HG03175 (cell line): ENCODE measurements around the gene CDKN2B.

Source experiments
- ATAC-seq: cut with Tn5 transposase; IDR thresholded peaks from one replicate; pipeline ENCODE4 v1.9.1; 2021; ENCODE audit warnings: mild to moderate bottlenecking, moderate library complexity; ENCODE audit not compliant: unreplicated experiment

CDKN2B gene

DNA sequence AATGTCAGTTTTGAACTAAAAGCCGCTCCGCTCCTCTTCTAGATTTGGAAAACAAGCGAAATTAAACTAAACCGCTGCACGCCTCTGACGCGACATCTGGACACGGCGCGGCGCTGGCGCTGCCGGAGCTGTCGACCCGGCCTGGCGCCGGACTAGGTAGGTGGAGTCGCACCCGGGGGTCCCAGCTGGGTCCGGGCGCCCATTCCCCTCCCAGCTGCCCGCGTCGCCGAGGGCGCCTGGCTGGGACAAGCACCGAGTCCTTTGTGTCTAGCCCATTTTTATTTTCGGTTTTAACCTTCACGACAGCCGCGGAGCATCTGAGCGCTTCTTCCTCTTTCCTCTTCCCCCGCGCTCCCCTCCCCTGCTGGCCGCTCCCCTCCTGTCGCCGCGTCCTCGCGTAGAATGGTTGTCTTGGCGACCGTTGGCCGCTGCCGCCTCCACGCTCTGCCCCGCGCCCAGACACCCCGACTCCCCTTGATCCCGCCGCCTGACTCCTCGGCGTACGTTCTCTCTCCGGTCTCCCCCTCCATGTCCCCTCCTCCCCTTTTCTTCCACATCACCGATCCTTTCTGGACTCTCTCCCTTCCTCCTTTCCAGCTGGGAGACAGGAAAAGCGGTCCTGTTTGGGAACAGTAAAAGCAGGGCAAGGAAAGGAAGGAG is 14.0 kb downstream of the CDKN2B start:
- ATAC-seq, result peak; percentile 93

- peak; percentile 39 for ATAC-seq
Measured at GRCh38 chr9:21994556-21995005, 14.5 kb downstream of the CDKN2B start, which contains the start of gene CDKN2B-AS1. Gene CDKN2B-AS1 (plus strand): TSS chr9:21994791.

DNA sequence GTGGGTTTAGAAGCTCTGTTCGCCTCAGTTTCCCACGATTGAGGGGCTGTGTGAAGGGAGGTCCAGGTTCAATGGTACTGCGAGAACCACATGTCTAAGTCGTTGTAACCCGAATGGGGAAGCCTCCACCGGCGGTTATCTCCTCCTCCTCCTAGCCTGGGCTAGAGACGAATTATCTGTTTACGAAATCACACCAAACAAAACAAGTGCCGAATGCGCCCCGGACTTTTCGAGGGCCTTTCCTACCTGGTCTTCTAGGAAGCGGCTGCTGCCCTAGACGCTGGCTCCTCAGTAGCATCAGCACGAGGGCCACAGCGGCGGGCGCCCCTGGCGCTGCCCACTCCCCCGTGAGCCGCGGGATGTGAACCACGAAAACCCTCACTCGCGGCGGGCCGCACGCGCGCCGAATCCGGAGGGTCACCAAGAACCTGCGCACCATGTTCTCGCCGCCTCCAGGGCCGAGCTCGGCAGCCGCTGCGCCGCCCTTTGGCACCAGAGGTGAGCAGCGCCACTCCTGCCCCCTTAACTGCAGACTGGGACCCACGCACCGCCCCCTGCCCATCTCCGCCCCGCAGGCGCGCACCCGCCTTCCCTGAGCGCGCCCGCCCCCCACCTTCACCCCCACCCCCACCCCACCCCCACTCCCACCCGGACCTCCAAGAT is 15.1 kb downstream of the CDKN2B start, which contains the start of gene CDKN2A:
TSS of gene CDKN2A (minus strand) at position 500 of the 663 bp plus-strand sequence.
- ATAC-seq, result peak; percentile 36

DNA sequence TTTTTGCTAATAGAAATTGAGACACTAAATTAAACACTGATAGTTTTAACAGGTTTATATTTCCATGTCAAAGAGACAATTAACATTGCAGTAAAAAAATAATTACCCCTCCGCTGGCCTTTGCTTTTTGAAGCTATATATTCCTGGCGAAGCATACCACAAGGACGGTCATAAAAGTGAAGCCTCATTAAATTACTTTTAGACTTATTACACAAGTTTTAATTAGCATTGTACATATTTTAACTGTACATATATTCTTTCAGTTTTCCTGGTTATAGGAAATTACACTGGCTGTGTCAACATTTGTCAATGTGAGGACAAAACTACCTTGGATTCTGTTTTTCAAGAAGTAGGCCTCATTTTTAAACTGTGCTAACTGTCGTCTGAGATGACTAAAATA is 16.1 kb downstream of the CDKN2B start:
- no peak for ATAC-seq

DNA sequence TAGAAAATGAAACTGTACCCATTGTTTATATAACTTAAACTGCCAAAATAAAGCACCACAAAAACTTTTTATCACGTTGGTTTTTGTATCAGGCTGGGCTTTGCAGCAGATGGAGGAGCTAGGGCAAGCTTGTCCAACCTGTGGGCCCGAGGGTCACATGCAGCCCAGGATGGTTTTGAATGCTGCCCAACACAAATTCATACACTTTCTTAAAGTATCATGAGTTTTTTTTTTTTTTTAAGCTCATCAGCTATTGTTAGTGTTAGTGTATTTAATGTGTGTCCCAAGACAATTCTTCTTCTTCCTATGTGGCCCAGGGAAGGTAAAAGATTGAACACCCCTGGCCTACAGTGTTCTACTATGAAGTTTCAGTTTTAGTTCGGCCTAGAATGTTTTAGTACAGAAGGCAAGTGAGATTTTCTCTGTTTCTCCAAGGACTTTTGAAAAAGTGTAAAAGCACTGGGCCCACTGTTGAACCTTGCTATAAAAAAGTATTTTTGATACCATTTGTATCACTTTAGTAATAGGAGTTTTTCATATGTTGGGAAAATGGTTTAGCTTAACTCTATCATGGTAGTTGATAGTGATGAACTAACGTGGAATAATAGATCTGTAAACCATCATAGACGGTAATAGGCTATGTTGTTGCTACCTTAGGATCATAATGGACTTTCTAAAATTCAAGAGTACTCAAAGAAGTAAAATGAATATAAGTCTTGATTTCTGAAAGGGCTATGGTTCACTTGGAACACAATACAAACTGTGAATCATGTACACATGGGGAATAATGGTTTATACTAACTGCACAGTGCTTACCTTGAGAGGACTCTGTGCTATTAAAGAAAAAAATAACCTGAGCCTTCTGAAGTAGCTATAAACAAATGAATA is 17.8 kb downstream of the CDKN2B start:
- no peak for ATAC-seq

DNA sequence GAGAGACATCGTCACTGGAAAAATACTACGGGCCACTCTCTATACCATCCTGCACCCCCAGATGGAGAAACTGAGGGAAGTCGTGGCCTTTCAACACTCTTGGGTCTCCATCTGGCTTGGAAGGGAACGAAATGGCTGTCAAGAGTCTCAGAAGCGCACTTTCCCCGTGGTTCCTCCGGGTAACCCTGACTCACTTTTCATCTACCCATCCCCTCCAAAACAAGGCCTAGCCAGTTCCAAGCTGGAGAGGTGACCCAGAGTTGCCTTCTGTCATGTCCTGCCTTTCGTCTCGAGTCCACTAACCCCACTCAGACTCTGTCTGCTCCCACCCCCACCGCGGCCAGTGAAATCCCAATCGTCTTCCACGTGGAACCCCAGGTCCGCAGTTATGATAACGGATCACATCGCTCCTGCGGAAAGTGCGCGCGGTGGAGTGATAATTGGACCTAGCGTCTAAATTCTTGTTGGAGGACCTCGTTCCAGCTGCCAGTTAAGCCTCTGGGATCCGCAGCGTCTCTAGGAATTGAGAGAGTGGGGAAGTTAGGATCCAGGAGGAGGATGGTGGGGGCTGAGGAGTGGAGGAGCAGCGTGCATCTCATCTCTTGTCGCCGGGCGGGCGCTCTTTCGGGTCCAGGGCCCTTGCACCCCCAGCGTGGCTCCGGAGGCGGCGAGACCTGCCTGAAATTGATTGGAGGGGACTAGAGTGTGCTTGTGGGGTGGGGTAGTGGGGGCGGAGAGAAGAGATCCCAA is 19.5 kb downstream of the CDKN2B start:
- no peak for ATAC-seq

DNA sequence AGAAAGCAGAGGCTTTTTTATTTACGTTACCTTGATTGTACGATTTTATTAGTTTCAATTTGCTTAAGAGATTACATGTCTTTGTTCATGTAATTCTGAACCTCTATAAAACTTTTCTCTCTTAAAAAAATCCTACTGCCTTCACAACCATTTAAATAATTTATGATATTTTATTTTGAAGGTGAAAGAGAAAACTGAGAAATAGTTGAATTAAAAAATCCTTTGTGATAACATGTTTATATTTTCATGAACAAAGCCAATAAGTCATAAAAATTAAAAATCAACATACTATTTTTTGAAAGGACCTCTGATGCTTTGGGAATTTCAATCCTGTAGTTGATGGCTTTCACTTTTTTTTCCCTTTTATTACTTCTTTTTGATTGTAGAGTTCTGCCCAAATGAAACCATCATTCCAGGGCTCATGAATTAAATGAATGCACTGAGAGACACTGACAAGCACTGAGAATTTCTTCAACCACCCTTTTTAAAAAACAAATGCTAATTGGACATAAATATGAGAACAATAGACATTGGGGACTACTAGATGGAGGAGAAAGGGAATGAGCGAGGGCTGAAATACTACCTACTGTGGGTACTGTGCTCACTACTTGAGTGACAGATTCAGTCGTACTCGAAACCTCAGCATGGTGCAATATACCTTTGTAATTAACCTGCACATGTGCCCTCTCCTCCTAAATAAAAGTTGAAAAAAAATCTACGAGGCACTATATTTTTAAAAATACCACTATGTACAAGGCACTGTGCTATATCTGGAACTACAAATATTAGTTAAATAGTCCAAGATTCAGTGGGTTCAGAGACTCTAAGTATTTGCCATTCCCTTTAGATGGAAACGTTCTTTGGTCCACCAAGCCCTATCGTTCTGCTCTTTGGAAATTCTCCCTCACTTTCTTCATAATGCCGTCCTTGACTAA is 20.8 kb downstream of the CDKN2B start:
- ATAC-seq, result no peak

- peak; percentile 76 for ATAC-seq
Measured at GRCh38 chr9:21985964-21986667, 23.0 kb downstream of the CDKN2B start.

- no peak for ATAC-seq
Measured at GRCh38 chr9:21984101-21984500, 25.0 kb downstream of the CDKN2B start.

DNA sequence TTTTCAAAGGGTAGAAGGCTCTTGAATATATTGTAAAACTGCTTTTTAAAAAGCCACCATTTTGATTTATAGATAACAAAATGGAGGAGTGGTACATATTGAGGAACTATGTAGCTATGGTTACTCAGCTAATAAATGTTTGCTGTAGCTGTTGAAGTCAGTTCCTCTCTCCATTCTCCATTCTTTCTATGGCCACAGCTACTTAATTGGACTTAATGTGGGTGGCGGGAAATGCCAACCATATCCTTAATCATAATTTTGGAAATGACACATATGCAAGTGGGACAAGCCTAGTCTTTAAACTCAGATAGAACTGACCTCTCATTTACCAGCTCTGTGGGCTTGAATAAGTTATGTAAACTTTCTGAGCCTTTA is 25.6 kb downstream of the CDKN2B start:
- ATAC-seq, result no peak

- ATAC-seq, result no peak
Measured at GRCh38 chr9:21982861-21983560, 26.1 kb downstream of the CDKN2B start.

GRCh38 chr9:21982391-21982790 is 26.7 kb downstream of the CDKN2B start:
- no peak for ATAC-seq

DNA sequence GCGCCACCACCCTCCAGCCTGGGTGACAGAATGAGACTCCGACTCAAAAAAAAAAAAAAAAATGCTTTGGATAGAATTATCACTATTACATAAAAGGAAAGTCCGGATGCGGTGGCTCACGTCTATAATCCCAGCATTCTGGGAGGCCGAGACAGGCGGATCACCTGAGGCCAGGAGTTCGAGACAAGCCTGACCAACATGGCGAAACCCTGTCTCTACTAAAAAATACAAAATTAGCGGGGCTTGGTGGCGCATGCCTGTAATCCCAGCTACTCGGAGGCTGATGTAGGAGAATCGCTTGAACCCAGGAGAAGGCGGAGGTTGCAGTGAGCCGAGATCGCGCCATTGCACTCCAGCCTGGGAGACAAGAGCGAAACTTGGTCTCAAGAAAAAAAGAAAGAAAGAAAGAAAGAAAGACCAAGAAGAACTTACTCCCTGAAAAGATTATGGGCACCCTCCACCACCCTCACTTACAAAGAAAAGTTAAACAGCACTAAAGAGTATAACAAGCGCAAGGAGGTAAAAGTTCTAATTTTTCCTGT is 32.7 kb downstream of the CDKN2B start:
- ATAC-seq, result no peak

- peak; percentile 51 for ATAC-seq
Measured at GRCh38 chr9:21974722-21975409, 34.2 kb downstream of the CDKN2B start.

- ATAC-seq, result no peak
Measured at GRCh38 chr9:21974343-21974721, 34.8 kb downstream of the CDKN2B start.

GRCh38 chr9:21972361-21972760 is 36.7 kb downstream of the CDKN2B start:
- no peak for ATAC-seq

DNA sequence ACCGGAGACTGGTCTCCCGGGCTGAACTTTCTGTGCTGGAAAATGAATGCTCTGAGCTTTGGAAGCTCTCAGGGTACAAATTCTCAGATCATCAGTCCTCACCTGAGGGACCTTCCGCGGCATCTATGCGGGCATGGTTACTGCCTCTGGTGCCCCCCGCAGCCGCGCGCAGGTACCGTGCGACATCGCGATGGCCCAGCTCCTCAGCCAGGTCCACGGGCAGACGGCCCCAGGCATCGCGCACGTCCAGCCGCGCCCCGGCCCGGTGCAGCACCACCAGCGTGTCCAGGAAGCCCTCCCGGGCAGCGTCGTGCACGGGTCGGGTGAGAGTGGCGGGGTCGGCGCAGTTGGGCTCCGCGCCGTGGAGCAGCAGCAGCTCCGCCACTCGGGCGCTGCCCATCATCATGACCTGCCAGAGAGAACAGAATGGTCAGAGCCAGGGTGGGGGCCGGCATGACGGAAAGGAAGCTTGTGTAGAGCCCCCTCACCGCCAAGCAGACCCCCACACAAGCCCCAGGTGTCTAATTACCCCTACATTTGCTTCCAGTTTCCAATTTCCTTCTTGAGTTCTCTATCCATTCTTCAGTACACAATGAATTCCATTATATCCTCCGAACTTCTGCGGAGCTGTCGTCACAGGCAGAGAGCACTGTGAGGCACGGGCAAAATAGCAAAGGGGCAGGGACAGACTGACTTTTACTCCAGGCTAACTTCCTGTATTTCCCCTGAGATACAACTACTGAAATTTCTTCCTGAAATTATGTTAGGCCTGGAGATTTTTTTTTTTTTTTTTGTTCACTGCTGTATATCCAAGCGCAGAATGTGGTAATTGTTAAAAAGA is 38.1 kb downstream of the CDKN2B start:
- ATAC-seq, result no peak
